Vagina (tissue), 2 donors: Measurements from ENCODE around the gene ALLC. TPM values are rescaled to one million over a fixed set of nuclear protein-coding genes. Genes with fewer than 3 reads are reported as not detected.

Experiments
- DNase-seq, 2 donors: peaks; one replicate each; pipeline ENCODE4 v3.0.0-alpha.2; 2017; ENCODE audit errors: extremely low spot score in 2 of 2
- H3K27ac ChIP-seq: fragments of 200-600 bp; sonication (generic); one replicate; pipeline ENCODE4 v1.5.1; 2019
- H3K27me3 ChIP-seq: fragments of 200-600 bp; sonication (generic); one replicate; pipeline ENCODE4 v1.5.1; 2019
- H3K36me3 ChIP-seq, 2 donors: fragments of 200-600 bp; sonication (generic); one replicate each; pipeline ENCODE4 v1.5.1; 2017 to 2019
- H3K4me1 ChIP-seq: fragments of 200-600 bp; sonication (generic); one replicate; pipeline ENCODE4 v1.5.1; 2019
- H3K4me3 ChIP-seq, 2 donors: fragments of 200-600 bp; sonication (generic); 1 replicate in 1 of 2; 2 replicates in 1 of 2; pipeline ENCODE4 v1.5.1; 2016 to 2019
- H3K9me3 ChIP-seq: fragments of 200-600 bp; sonication (generic); one replicate; pipeline ENCODE4 v1.5.1; 2019
- POLR2A ChIP-seq, 2 donors: fragments of 450-650 bp; IDR thresholded peaks; one replicate each; pipeline ENCODE4 v1.6.1; 2017; ENCODE audit warnings: antibody characterized with exemption in 2 of 2, mild to moderate bottlenecking in 2 of 2, moderate library complexity in 2 of 2
- POLR2AphosphoS5 ChIP-seq, 2 donors: sonication (generic); formaldehyde crosslinking; IDR thresholded peaks; one replicate each; pipeline ENCODE4 v1.9.0; 2017; ENCODE audit warnings: antibody characterized with exemption in 2 of 2, mild to moderate bottlenecking in 2 of 2, low read depth in 1 of 2; ENCODE audit not compliant: insufficient read depth in 1 of 2
- intact Hi-C: fragments of 100-400 bp; cut with DNase I; formaldehyde crosslinking; loops from one replicate; pipeline ENCODE4 v1.15.1; 2023
- total RNA-seq: library from RNA; depleted of rRNA; stranded (reverse); fragments of >200 nt; gene quantifications from one replicate; pipeline ENCODE4 v1.2.3, GENCODE V29; 2016
- TF ChIP-seq, protein P1 (sequence below), 3 experiments: fragments of 450-650 bp in 2 of 3; fragments of 200-600 bp in 1 of 3; sonication (generic) in 1 of 3; IDR thresholded peaks; one replicate each; pipeline ENCODE4 v1.5.1; 2017 to 2019; ENCODE audit warnings: antibody characterized with exemption in 3 of 3, mild to moderate bottlenecking in 2 of 3, moderate library complexity in 2 of 3

Gene ALLC
- total RNA-seq, 1 donor from 2014 or later = not detected

DNA sequence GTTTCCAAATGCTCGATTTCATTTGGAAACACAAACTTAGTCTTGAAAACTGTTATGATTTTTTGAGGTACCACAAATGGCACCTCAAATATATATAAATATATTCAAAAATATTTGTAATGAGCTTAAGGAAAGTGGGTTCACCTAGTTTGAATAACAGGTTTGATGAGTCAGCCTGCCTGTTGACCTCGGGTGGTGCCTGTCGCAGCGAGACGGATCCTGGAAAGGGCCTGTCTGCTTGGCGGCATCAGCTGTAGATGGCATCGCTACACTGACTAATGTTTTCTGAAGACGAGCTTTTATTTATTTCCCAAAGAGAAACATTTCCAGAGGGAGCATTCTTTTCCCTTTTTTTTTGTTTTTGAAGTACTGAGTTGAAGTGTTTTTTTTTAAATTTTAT is 6.9 kb downstream of the ALLC start:
- intact Hi-C loops = no loop called here
- DNase-seq = peak in 1 of 2 donors; percentile 14
- TF ChIP-seq, protein P1, sequence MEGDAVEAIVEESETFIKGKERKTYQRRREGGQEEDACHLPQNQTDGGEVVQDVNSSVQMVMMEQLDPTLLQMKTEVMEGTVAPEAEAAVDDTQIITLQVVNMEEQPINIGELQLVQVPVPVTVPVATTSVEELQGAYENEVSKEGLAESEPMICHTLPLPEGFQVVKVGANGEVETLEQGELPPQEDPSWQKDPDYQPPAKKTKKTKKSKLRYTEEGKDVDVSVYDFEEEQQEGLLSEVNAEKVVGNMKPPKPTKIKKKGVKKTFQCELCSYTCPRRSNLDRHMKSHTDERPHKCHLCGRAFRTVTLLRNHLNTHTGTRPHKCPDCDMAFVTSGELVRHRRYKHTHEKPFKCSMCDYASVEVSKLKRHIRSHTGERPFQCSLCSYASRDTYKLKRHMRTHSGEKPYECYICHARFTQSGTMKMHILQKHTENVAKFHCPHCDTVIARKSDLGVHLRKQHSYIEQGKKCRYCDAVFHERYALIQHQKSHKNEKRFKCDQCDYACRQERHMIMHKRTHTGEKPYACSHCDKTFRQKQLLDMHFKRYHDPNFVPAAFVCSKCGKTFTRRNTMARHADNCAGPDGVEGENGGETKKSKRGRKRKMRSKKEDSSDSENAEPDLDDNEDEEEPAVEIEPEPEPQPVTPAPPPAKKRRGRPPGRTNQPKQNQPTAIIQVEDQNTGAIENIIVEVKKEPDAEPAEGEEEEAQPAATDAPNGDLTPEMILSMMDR (IDR thresholded peaks at IDR 0.05) = no peak
- TF ChIP-seq POLR2A (IDR thresholded peaks at IDR 0.05) (no peak), POLR2AphosphoS5 (IDR thresholded peaks at IDR 0.05; ENCODE audit: insufficient read depth in 1 of 2, low read depth in 1 of 2) (no peak)
- no peak overlapping the region for H3K27ac ChIP-seq
- no peaks in the 10 kb centered on the region for H3K4me1 ChIP-seq
- no peaks in the 10 kb centered on the region for H3K36me3 ChIP-seq
- H3K4me3 ChIP-seq = no peak overlapping the region
- no peaks in the 10 kb centered on the region for H3K9me3 ChIP-seq
- H3K27me3 ChIP-seq = no peaks in the 10 kb centered on the region

DNA sequence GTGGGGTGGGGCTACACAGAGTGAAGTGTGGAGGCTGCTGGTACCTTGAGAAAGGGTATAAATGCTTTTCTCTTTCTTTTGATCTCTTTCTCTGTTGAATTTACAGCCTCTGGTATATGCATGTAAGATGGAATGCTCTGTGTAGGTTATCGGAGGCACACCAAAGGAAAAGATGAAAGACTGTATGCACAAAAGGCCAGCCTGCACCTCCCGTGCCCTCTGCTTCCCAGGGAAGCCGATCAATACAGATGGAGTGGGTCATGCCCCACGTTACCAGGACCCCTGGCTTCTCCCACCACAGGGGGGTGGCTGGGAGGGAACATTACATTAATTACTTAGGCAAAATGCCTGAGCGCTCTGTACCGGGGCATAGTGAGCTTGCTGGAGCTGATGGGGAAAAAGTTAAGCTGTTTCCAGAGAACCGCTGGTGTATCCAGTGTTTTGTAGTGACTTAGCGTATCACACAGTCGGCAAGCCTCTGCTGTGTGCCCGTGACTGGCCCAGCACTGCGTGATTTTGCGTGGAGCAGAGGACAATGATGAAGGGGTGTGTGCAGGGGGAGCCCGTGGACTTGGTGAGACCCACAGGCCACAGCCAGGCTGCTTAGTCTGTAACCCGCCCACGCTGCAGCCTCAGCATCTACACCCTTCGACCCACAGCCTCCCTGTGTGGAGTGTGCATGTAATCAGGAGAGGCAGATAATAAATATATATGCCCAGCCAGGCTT is 8.0 kb downstream of the ALLC start:
- Histone ChIP-seq H3K4me3 (no peak overlapping the region), H3K27me3 (no peaks in the 10 kb centered on the region), H3K27ac (no peak overlapping the region), H3K9me3 (no peaks in the 10 kb centered on the region), H3K36me3 (no peaks in the 10 kb centered on the region), H3K4me1 (no peaks in the 10 kb centered on the region)
- intact Hi-C loops = no loop called here
- TF ChIP-seq POLR2AphosphoS5 (IDR thresholded peaks at IDR 0.05; ENCODE audit: insufficient read depth in 1 of 2, low read depth in 1 of 2) (no peak), POLR2A (IDR thresholded peaks at IDR 0.05) (no peak)
- TF ChIP-seq, protein P1 (IDR thresholded peaks at IDR 0.05) = no peak
- DNase-seq = peak; percentile 71 to 82

DNA sequence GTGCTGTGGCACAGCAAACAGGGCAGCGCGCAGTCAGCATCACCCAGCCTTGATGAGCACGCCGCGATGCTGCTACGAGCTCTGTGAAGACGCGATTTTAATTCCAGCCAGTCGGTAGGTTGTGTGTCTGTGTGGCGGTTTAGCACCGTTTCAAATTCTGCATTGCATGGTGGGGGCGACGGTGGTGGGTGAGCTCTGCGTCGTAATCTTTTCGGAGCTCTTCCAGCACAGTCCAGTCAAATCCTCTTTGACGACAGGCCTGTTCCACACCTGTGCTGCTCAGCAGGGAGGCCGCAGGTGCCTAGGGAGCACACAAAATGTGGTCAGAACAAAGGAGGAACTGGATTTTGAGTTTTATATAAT is 8.6 kb downstream of the ALLC start:
- H3K27me3 ChIP-seq = no peaks in the 10 kb centered on the region
- H3K36me3 ChIP-seq = no peaks in the 10 kb centered on the region
- H3K9me3 ChIP-seq = no peaks in the 10 kb centered on the region
- H3K4me3 ChIP-seq = no peak overlapping the region
- H3K4me1 ChIP-seq = no peaks in the 10 kb centered on the region
- intact Hi-C loops = no loop called here
- no peak overlapping the region for H3K27ac ChIP-seq
- peak in 1 of 2 donors; percentile 74 for DNase-seq
- no peak for TF ChIP-seq POLR2AphosphoS5 (IDR thresholded peaks at IDR 0.05; ENCODE audit: insufficient read depth in 1 of 2, low read depth in 1 of 2)
- TF ChIP-seq, protein P1 (IDR thresholded peaks at IDR 0.05) = no peak
- no peak for TF ChIP-seq POLR2A (IDR thresholded peaks at IDR 0.05)

DNA sequence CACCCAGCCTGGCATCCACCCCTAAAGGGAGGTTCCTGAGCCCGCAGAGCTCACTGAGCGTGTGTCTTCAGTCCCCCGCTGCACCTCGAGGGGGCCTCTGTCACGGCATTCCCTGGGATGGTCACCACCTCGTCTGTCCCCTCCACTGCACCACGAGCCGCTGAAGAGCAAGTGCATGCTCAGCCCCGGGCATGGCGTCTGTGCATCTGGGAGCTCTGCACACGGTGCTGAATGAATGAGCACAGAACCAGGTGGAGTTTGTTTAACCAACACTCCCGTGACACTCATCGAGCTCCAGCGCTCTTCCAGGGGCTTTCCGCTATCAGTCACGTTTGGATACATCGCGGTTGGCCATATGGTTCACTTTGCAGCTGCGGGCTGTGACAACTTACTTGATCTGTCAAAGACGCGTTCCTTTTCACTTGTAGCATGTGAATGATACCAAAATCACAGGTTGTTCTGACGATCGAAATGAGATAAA is 9.2 kb downstream of the ALLC start:
- Histone ChIP-seq H3K36me3 (no peaks in the 10 kb centered on the region), H3K27ac (no peak overlapping the region), H3K27me3 (no peaks in the 10 kb centered on the region), H3K4me1 (no peaks in the 10 kb centered on the region), H3K9me3 (no peaks in the 10 kb centered on the region), H3K4me3 (no peak overlapping the region)
- TF ChIP-seq POLR2AphosphoS5 (IDR thresholded peaks at IDR 0.05; ENCODE audit: insufficient read depth in 1 of 2, low read depth in 1 of 2) = no peak
- no peak for TF ChIP-seq POLR2A (IDR thresholded peaks at IDR 0.05)
- TF ChIP-seq, protein P1 (IDR thresholded peaks at IDR 0.05) = no peak
- intact Hi-C loops = no loop called here
- peak; percentile 62 to 85 for DNase-seq

DNA sequence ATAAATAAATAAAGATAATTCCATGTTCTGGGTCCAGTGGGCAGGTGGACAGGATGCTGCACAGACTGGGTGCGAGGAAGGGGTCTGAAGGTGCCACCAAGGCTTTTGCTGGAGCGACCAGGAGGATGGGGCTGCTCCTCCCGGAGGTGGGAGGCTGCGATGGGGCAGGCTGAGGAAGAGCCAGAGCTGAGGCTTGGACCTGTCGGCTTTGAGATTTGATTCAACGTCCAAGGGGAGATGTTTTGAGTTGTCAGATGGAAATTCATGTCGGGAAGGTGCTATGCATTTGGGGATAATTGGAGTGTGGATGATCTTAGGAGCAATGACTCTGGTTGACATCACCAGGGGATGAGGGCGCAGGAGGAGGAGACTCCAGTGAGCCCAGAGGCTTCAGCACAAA is 11.7 kb downstream of the ALLC start:
- H3K9me3 ChIP-seq = no peaks in the 10 kb centered on the region
- no peaks in the 10 kb centered on the region for H3K27me3 ChIP-seq
- no peak for TF ChIP-seq POLR2AphosphoS5 (IDR thresholded peaks at IDR 0.05; ENCODE audit: insufficient read depth in 1 of 2, low read depth in 1 of 2)
- TF ChIP-seq POLR2A (IDR thresholded peaks at IDR 0.05) = no peak
- TF ChIP-seq, protein P1 (IDR thresholded peaks at IDR 0.05) = no peak
- H3K27ac ChIP-seq = no peak overlapping the region
- H3K4me1 ChIP-seq = no peaks in the 10 kb centered on the region
- H3K36me3 ChIP-seq = no peaks in the 10 kb centered on the region
- peak; percentile 29 to 93 for DNase-seq
- H3K4me3 ChIP-seq = no peak overlapping the region
- intact Hi-C loops = no loop called here
